AG08395 (cell line): ENCODE measurements around the gene SMIM10L2A.
"Not testable (repeated sequence)": the region's sequence is repeated elsewhere in the genome, so short reads cannot be mapped to it uniquely, and the experiment has no call there.

Experiments
- DNase-seq: peaks from one replicate; pipeline ENCODE4 v3.0.0; 2012; ENCODE audit warnings: mixed read lengths, low spot score

SMIM10L2A gene

DNA sequence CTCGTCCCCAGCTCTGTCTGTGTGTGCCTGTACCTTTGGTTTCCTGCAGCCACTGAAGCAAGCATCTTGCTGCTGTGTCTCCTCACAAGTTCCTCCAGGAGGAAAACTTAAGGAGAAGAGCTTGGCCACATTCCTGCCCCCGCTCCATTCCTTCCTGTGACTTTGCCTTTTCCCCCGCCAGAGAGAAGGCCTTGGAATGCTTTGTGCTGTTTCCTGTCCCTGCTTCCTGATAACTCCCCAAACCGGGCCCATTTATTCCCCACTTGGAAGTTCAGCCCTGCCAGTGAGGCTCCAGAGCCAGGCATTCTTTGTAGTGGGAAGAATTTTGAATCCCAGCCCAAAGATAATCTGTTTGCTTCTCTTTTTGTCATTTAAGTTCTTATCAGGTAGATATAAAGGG lies 33.1 kb downstream of the SMIM10L2A start:
- no peak for DNase-seq

GRCh38 chrX:135461756-135462155 lies 40.0 kb downstream of the SMIM10L2A start:
- not testable (repeated sequence) for DNase-seq

GRCh38 chrX:135463937-135464336 lies 42.2 kb downstream of the SMIM10L2A start:
- DNase-seq = no peak

DNA sequence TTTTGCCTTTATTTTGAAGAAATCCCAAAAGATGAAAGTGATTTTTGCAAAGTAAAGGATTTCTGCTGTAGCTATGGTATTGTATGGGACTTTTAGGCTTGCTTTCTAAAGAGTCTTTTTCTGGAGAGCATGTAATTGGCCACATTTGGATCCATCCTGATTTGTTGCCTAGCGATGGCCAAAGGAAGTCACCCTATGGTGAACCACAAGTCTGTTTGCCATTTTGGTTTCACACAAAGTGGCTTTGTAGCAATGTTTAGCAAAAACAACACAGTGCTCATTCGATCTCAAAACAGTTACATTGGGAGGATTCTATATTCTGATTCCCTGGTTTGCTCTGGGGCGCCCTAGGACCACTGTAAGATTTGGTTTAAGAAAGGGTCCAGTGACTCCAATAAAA lies 54.6 kb downstream of the SMIM10L2A start:
- DNase-seq = no peak

DNA sequence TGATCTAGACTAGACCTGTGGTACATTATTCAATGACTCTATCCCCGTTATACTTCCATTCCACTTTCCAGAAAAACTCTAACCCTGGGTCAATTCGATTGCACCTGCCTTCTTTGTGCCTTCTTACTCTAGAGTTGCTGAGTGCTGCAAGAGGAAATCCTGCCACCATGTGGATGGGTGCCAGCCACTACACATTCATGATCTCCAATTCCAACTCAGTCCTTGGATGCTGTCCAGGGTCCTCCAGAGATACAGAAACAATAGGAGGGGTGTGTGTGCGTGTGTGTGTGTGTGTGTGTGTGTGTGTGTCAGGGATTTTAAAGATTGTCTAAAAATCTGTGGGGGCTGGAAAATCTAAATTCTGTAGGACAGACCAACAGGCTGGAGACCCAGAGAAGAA lies 55.8 kb downstream of the SMIM10L2A start:
- peak; percentile 18 for DNase-seq
